RCC 7860 (cell line): ENCODE measurements around the gene CD9.
"Not testable (repeated sequence)": the region's sequence is repeated elsewhere in the genome, so short reads cannot be mapped to it uniquely, and the experiment has no call there.

Experiments used
- DNase-seq: peaks from one replicate; pipeline ENCODE4 v3.0.0-alpha.2; 2015; ENCODE audit warnings: low spot score
- FAIRE-seq: peaks from 2 replicates; lab custom pipeline; 2012; peaks lifted over from hg19 to GRCh38; lab: Jason Lieb, UNC

CD9 gene

GRCh38 chr12:6198051-6198450 is 2.1 kb upstream of the CD9 start:
- no peak for FAIRE-seq
- no peak for DNase-seq

DNA sequence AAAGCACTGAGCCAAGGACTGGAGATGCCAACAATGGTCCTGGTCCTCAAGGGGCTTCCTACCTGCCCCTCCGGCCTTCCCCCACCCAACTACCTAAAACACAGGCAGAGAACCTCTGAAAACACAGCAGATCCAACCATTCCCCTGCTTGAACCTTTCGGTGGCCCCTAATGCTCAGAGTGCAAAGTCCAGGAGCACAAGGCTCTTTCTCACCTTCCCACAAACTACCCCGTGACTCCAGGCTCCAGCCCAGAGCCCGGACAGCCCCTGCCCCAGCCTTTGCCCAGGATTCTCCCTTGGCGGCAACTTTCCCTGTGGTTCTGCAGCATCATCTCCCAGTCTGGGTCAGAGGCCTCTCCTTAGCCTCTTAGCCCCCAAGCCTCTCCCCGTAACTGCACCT is 1.6 kb upstream of the CD9 start:
- FAIRE-seq (no peak), DNase-seq (no peak)

- FAIRE-seq (no peak), DNase-seq (no peak)
These were observed 1.1 kb upstream of the CD9 start for GRCh38 chr12:6198985-6199530.

DNA sequence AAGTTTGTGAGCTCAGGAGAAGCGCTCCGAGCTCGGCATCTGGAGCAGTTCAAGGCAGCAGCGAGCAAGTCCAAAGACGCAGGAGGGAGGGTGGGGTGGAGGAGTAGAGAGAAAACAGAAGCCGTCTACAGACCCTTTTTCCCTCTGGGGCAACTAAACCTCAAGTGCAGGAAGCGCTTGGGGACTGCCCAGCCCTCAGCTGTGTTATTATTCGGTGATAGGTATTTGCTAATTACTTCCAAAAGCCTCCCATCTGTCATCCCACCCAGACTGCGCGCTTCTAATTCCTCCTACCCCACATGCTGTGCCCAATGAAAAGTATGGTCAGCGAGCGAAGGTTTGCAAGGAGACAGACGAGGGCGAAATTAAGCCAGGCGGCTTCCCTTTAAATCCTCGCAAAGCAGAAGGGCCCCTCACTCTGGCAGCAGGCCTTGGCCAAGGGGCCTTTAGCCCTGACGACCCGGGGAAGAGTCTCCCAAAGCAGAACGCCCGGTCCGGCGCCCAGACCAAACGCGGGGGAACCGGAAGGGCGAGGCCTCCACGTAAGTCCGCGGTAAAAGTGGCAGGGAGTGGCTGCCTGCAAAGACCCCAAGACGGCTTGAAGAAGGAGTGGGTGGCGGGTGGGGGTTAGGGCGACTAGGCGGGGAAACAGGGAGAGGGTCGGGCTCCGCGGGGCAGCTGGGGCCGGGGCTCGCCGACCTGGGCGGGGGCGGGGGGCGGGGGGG is 507 bp upstream of the CD9 start:
- no peak for FAIRE-seq
- no peak for DNase-seq

GRCh38 chr12:6201213-6201608 is 1.0 kb downstream of the CD9 start:
- FAIRE-seq (no peak), DNase-seq (no peak)

DNA sequence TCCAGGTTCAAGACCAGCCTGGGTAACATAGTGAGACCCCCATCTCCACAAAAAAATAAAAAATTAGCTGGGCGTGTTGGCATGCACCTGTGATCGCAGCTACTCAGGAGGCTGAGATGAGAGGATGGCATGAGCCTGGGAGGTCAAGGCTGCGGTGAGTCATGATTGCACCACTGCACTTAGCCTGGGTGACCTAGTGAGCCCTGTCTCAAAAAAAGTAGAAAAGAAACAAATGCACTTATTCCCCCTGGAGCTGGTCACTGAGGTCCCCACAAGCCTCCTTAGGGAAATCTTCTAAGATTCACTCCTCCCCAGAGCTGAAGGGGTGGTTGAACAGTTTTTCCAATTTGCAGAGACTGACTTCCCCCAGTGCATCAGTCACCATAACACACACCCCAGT is 1.6 kb downstream of the CD9 start:
- no peak for DNase-seq
- FAIRE-seq = no peak

GRCh38 chr12:6202304-6202703 is 2.1 kb downstream of the CD9 start:
- FAIRE-seq (no peak), DNase-seq (no peak)

GRCh38 chr12:6202846-6203245 is 2.6 kb downstream of the CD9 start:
- FAIRE-seq = no peak
- DNase-seq = no peak

- no peak for FAIRE-seq
These were observed 3.4 kb downstream of the CD9 start for GRCh38 chr12:6203601-6204000.

DNA sequence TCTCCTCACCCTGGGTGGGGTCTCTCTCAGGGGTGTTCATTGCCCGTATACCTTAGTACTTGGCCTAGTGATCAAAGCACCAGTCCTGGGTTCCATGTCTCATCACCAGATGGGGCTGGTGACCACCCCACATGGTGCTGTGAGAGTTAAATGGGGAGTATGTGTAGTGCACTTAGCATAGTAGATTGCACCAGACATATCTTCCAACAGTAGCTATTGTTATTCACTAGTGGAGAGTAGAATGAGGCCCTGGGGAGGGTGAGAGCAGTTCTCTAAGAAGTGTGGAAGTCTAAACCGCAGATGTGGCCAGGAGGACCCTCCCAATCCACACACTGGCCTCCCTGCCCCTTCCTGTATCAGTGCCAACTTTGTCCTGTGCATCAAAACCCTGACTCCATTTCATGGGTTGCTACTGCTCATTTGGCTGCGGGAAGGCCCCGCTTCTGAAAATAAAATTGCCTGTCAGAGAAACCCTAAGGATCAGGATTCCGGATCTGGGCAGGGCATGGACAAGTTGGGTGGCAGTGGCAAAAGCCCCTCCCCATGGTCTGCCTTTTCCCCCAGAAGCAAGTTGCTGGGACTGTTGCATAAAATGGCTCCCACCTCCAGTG is 4.4 kb downstream of the CD9 start:
- no peak for FAIRE-seq

More at GRCh38 chr12:6203601-6204000, 3.4 kb downstream of the CD9 start:
- DNase-seq = no peak

GRCh38 chr12:6205144-6205539 is 4.9 kb downstream of the CD9 start:
- DNase-seq = no peak
- FAIRE-seq = no peak

More for the DNA sequence above, 4.4 kb downstream of the CD9 start:
- DNase-seq = no peak

GRCh38 chr12:6205761-6206160 is 5.6 kb downstream of the CD9 start:
- no peak for DNase-seq
- no peak for FAIRE-seq

DNA sequence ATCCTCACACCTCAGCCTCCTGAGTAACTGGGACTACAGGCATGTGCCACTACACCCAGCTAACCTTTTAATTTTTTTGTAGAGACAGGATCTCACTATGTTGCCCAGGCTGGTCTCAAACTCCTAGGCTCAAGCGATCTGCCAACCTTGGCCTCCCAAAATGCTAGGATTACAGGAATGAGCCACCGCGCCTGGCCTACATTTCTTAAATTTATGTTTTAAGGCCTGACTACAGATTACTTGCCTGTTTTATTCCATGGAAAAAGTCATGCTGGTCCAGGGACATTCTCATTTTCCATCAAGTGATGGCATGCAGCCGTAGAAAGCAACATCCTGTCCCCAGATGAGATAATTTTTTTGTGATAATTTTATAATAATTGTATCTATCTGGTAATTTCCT is 6.1 kb downstream of the CD9 start:
- DNase-seq (no peak), FAIRE-seq (no peak)

- DNase-seq (no peak), FAIRE-seq (no peak)
These were observed 7.2 kb downstream of the CD9 start for GRCh38 chr12:6207259-6207925.

DNA sequence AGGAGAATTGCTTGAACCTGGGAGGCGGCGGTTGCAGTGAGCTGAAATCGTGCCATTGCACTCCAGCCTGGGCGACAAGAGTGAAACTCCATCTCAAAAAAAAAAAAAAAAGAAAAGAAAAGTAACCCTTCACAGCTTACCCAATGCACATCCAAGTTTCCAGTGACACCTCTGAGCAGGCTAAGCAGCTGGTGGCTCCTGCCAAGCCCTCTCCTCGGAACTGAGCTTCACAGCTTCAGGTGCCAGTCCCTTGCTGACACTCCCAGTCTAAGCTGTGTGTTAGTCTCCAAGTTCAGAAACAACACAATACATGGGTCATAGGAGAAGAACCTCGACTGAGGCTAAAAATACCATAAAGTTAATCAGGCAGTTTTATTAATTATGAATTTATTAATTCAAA is 7.9 kb downstream of the CD9 start:
- no peak for DNase-seq
- FAIRE-seq = no peak

DNA sequence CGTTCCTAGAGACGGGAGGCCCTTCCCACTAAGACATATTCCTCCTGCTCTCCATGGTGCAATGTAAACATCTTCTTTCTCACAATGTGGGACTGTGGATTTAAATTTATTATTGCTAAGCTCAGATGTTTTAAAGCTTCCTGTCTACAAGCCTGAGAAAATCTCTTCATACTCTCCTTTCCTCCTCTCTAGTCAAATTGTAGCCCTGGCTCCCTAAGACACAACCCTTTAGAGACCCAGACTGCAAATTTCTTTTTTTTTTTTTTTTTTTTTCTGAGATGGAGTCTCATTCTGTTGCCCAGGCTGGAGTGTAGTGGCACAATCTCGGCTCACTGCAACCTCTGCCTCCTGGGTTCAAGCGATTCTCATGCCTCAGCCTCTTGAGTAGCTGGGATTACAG is 9.2 kb downstream of the CD9 start:
- DNase-seq, FAIRE-seq: not testable (repeated sequence)

- DNase-seq (no peak), FAIRE-seq (no peak)
These were observed 11.2 kb downstream of the CD9 start for GRCh38 chr12:6211421-6211869.

- DNase-seq (no peak), FAIRE-seq (no peak)
These were observed 11.9 kb downstream of the CD9 start for GRCh38 chr12:6212086-6212485.

DNA sequence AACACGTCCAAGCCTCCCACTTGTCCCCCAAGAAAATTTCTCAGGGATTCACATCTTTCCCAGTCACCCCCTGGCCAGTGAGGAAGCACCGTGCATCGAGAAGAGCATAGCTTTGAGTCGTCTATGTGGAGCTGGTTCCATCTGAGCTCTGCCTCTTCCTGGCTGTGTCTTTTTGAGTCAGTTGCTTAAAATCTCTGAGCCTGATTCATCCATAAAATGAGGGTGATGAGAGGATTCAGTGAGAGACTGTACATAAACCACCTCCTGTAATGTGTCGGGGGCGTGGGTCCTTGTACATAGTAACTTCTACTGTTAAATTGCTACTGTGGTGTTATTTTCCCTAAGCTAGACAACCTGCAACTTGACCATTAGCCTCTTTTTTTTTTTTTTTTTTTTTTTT is 13.8 kb downstream of the CD9 start:
- no peak for DNase-seq
- FAIRE-seq = no peak

- no peak for DNase-seq
- FAIRE-seq = no peak
These were observed 14.4 kb downstream of the CD9 start for GRCh38 chr12:6214633-6215032.

GRCh38 chr12:6215120-6215807 is 15.1 kb downstream of the CD9 start:
- DNase-seq = no peak
- FAIRE-seq = no peak
